ENCODE data around the gene SORCS2.
A peak's percentile ranks its signal among the peaks of the same experiment; 100 is the strongest.

Gene SORCS2

DNA sequence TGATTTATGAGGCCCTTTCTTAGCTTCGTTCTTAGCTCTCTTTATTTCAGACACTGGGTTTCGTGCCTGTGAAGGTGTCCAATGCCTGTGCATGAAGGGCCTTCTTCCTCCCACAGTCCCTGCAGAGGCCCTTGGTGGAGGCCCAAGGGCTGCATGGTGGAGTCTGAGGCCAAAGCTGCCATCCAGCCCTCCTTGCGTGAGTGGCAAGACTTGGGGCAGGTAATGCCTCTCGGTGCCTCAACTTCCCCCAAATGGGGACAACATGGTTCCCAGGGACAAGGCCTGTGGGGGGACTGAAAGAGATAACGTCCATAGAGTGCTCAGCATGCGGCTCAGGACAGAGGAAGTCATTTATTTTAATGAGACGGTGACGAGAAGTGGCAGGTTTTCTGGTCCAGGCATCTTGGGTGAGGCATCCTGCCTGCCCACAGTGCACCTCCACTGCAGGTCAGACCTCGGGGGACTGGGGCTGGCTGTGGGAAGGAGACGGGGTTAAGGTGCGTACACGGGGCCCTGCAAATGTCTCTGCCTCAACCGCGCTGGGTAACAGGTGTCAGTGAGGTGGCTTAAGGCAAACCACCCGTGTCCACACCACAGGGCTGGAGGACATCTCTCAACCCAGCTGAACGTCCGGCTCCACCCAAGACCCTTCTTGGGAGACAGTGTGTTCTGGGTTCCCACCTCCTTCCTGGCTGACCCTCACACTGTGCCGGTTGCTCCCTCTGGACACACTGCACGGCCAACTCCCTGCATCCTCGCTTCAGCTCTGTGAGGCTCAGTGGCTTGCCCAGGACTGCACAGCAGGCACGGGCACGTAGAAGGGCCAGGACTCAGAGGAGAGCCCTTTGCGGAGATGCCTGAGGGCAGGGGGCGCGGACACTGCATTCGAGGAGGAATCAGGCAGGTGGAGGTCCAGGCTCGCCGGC is 191.9 kb downstream of the SORCS2 start:
- peak in 1 of 2 donors; percentile 10 for DNase-seq

DNA sequence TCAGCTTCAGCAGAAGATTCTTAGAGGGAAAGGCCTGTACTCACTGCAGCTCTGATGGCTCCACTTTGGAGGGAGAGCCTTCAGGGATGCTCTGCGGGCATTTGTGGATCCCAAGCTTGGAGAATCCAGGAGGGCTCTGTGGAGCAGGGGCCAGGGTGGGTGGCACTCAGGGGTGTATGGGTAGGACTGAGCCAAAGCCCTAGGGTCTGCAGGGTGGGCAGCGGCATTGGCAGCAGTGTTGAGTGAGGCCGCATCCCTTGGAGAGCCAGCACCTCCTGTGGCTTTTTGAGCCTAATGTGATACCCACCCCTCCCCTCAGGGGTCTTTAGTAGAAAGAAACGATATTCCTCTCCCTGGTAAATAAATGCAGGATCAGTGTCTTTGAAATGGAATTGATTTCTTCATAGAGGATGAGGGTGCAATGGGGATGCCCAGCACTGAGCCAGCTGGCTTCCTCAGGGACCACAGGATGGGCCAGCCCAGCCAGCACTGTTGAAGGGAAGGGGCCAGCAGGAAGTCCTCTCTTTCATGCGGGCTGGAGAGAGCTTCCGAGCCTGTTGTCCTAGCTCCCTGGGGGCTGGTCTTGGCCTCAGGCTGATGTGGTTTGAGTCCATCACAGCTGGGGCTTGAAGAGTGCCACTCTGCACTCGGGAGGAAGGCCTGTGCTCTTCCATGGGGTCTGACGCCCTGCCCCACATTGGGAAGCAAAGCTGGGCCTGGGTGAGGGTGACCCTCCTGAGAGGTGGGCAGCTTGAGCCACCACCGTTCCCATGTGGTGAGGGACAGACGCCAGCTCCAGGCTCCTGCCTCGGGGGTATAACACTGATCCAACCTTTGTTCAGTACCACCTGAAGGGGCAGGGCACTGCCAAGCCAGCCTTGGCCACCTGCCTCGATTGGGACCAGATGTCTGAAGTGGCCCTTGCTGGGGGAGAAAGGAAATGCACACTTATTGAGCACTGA is 192.9 kb downstream of the SORCS2 start:
- DNase-seq: peak in 1 of 2 donors; percentile 1

DNA sequence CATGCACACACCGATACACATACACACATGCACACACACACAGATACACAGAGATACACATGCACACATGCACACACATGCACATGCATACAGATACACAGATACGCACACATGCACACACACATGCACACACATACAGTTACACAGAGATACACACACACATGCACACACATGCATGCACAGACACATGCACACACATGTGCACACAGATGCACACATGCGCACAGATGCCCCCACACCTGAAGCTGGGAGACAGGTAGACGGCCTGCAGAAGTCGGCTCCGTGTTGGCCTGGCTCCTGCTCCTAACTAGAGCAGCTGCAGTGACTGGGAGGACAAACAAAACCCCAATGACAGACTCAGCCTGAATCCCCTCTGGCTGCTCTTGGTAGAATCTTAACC is 195.6 kb downstream of the SORCS2 start:
- no peak for DNase-seq

DNA sequence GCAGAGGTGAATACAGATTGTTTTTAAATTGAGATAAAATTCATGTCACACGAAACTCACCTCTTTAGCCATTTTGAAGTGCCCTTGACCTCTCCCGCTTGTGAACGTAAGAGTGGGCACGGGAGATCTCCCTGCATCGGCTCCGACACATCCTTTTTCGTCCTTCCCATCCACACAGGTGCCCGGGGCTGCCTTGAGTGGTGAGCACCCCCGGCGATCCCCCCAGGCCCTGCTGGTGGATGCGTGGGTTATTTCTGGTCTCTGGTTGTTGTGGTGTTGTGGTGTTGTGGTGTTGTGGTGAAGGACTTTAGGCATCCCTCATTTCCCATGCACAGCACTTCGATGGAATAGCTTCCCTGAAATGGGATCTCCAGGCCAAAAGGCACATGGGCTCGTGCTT is 196.3 kb downstream of the SORCS2 start:
- peak in 1 of 2 donors; percentile 9 for DNase-seq

DNA sequence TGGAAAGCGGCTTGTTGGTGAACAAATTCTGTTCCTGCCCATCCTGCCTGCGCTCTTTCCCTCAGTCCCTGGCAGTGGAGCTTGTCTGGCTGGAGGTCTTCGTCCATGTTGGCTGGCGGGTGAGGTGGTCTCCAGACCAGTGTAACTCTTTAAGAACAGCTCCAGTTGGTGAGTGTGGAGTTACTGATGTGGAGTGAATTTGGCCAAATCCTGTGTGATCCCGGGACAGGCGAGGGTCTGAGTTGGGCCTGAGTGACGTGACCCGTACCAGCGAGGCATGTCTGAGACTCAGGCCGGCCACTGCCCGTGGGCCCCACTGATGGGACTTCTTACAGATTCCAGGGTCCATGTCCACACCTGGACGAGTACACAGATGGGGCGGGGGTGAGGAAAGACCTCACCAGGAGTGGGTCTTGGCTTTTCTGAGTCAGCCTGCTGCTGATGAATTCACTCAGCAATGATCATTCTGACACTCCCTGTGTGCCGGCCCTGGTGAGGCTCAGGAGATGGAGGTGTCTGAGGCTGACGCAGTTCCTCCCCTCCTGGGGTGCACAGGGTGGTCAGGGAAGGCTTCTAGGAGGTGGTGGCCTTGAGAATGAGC is 196.9 kb downstream of the SORCS2 start:
- DNase-seq: peak in 1 of 2 donors; percentile 8

DNA sequence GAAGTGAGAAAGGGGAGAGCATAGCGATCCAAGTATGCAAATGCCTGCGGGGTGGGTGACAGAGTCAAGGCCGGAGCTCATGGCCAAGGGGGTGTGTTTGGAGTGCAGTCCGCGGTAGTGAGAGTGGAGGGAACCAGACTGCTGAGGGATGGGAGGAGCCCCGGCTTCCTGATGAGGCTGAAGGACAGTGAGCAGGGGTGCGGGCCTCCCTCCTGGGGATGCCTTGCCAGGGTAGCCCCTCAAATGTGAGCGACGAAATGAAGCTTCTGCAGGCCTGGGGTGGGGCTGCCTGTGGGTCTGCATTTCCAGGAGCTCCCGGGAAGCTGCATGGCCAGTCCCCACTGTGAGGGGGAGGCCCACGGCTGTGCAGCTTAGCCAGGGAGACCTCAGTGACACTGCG is 197.4 kb downstream of the SORCS2 start:
- DNase-seq: no peak

DNA sequence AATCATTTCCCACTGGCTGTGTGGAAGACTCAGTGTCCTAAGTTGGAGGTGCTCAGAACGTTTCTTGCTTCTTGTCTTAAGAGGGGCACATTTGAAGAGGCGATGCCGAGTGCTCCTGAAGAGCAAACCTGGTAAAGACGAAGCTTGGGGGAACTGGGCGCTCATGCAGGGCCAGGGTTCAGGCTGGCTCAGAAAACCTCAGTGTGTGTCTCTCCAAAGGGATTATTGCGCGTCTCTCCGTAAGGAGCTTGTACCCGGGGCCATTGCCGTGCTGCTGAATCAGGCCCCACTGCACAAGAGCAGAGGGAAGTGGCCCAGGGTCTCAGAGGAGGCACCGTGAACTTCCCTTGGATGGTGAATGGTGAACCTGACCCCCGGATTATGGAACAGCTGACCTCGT is 198.0 kb downstream of the SORCS2 start:
- DNase-seq: no peak

DNA sequence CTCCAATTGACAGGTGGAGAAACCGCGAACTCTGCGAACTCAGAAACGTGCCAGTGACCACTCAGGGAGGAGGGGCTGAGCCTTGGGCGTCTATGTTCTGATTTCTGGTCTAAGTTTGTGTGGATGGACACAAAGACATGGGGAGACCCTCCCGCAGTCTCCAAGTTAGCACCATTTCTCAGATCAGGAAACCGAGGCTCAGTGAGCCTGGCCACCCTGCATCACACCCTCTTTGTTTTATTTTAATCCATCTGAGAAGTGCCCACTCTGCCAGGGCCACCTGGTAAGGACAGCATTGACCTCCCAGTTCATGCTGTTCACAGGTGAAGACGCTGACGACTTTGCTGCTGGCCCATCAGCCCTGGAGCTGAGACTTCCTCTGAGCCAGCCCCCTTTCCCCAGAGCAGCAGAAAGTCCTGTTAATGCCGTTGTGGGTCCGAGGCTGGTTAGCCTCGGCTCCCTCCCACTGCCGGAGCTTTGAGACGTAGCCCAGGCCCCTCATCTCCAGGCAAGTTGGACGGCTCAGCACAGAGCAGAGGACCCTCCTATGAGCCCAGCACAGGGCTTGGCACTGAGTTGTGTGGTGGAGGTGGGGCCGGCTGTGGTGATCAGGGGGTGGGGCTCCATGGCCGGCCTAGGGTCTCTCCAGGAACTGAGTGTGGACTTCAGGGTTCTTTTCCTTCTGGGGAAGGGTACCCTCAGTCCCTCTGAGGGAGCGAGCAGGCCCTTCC is 198.7 kb downstream of the SORCS2 start:
- no peak for DNase-seq

DNA sequence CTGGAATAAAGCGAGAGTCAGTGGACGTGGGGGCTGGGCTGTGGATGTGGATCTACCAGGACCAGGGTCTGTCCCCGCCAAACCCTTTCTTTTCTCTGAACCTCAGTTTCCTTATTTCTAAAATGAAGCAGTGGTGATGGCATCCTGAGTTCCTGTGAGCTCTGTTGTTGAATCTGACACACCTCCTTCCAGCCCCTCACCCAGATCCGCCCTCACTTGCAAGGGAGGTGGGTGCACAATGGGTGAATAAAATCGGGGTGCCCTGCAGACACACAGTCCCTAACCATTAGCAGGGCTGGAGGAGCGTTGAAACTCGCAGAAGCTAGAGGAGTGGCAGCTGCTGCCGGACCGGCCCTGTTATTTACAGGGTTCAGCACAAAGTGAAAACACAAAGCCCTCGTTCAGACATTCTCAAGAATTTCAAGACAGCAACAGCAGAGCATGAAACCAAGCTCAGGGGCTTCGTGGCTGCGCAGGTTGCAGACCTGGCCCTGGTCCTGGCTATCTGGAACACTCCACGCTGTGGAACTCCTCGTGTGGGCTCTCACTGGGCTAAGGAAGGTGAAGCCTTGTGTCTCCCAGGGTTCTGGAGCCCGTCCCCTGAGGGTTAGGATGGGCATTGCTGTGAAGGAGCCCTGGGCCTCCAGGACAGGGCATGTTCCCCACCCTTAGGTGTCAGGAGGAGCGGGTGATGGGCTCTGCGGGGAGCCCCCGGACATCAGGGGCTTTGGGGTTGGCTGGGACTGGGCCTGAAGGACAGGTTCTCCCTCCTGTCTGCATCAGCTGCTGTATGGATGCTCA is 199.5 kb downstream of the SORCS2 start:
- peak in 1 of 2 donors; percentile 13 for DNase-seq

DNA sequence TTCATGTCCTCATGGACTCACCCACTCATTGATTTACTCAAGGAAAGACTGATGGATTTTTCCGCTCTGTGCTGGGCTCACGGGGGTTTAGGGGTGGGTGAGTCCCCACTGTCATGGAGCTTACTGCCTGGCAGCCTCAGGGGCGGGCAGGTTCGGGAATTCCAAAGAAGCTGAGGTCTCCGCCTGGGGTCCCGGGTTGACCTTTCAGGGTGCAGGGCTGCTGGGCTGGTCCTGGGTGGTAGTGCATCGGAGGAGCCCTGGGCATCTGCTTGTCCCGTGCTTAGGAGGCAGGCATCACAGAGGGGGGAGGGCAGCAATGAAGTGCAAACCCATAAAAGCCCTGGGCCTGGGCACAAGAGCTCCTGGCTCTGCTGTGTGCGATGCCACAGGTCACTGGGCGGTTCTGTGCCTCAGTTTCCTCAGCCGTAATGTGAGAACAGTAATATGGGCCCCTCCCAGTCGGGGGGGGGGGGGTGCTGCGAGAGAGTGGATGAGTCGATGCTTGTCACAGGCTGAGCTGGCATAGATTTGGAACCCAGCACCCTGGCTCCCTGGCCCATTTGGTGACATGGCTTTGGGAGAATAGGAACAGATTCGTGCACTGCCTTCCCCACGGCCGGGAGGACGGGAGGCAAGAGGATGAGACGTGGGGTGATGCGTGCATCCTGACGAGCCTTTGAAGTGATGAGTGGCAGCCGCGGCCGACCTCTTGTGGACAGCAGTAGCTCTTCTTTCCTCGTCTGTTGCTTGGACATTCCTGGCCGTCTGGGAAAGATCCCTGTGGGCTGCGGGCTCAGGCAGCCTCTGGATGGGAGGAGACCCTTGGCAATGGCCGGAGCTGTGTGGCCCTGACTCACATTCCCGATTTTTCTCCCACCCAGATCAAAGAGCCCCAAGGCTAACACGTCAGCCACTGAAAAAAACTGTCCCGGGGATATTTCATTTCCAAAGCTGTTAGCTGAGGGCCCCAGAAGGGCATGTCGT is 200.4 kb downstream of the SORCS2 start:
- DNase-seq: peak in 1 of 2 donors; percentile 11

DNA sequence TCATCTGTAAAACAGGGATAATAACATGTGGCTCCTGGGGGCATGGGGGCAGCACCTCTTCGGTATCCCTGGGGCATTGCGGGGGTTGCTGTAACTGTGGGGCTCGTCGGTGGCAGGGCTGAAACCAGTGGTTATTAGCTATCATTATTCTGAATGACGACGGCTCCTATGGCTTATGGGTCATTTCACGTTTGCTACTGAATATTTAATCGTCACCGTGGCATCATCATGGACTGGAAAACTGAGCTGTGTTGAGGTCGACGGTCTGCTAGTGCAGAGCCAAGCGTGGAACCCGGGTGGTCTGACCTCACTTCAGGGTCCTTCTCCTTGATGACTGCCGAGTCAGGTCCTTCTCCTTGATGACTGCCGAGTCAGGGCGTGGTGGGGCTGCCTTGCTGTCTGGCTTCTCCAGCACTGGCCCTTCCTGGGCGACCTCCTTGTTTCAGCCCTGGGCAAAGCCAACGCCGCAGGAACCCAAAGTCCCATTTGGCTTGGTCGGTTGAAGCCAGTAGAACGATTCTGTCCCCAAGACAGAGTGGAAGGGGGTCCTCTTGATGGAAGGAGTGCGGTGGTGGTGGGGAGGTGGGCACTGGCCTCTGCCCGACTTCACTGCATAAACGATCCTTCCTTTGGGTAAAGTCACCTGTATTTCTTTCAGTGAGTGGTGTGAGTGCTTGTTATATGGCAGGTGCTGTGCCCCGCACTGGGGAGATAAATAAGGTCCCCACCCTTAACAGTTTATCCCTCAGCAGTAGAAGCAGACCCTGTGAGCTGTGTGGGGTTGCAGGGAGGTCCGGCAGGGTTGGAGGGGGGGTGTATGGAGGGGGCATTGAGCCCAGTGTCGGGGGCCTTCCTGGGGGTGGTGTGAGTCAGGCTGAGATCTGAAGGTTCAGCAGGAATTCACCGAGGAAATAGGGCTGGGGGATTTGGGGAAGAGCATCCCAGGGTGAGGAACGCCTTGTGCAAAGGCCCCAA is 201.6 kb downstream of the SORCS2 start:
- peak in 1 of 2 donors; percentile 9 for DNase-seq

DNA sequence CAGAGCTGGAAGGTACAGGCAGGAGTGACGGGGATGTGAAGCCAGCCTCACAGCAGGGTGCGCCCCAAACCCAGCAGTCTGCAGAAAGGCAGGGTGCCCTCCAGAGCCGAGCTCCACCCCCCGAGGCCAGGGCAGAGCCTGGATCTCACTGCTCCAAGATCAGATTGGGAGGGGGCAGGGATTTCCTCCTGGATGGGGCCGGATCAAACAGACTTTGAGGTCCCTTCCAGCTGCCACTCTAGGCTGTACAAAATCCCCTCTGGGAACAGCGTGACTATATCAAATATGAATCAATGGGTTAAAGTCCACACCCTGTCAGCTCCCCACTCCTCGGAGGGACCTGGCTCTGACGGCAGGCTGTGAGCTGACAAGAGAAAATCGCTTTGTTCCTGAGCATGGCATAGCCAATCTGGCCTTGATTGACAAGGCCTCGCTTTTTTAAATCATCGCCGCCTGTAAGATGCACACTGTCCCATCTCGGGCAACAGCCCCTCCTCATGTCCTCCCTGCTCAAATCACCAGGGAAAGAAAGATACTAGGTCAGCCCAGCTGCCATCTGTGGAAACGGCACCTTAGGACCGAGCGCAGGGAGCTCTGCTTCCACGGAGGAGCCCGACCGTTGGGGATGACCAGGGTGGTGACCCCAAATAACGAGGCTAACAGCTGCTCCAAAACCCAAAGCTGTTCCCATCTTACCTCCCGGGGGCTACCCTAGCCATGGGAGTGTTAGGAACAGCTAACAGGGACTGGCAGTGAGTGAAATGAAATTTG is 202.5 kb downstream of the SORCS2 start:
- DNase-seq: peak in 1 of 2 donors; percentile 9

DNA sequence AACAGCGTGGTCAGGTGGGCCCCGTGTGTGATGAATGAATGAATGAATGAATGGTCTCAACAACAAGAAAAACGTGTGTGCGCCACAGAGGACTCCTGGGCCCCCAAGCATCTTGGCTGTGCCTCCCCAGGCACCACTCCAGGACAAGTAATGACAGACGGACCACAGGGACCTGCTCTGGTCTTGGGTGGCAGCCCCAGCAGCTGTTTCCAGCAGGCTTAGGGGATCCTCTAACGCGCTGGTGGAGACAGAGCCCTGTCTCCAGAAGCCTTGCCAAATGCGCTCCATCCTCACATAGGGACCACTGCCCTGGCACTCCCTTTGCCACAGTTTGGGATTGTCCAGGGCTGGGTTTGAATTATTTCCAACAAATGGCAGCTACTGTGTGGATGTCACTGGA is 203.3 kb downstream of the SORCS2 start:
- no peak for DNase-seq

DNA sequence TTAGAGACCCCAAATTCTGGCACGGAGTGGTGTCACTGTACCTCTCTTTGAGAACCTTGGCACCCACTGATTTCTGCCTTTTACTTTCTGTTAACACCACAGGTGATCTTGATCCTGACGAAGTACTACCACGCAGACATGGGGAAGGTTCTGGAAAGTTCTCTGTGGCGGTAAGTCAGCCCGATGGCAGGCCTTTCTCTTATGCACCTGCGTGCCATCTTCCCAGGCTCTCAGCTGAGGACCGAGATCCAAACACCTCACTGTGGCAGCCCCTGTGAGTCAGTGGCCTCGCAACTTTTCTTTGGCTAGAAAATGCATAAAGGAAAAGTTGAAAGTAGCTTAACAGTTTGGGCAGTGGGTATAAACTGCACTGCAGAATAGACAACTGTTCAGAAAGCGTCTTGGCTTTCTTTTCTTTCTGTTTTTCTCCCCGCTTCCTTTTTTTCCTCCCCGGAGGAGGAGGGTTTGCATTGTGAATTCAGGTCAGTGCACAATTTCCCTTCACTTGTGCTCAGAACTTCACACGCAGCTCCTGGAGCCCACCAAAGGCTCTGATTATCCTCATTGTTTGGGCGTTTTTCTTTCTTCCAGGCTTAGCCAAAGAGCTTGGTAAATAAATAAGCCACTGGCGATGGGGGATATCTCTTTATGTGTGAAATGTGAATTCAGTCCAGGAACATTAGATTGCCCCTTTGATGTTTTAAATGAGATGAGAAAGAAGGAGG is 204.0 kb downstream of the SORCS2 start:
- no peak for DNase-seq

DNA sequence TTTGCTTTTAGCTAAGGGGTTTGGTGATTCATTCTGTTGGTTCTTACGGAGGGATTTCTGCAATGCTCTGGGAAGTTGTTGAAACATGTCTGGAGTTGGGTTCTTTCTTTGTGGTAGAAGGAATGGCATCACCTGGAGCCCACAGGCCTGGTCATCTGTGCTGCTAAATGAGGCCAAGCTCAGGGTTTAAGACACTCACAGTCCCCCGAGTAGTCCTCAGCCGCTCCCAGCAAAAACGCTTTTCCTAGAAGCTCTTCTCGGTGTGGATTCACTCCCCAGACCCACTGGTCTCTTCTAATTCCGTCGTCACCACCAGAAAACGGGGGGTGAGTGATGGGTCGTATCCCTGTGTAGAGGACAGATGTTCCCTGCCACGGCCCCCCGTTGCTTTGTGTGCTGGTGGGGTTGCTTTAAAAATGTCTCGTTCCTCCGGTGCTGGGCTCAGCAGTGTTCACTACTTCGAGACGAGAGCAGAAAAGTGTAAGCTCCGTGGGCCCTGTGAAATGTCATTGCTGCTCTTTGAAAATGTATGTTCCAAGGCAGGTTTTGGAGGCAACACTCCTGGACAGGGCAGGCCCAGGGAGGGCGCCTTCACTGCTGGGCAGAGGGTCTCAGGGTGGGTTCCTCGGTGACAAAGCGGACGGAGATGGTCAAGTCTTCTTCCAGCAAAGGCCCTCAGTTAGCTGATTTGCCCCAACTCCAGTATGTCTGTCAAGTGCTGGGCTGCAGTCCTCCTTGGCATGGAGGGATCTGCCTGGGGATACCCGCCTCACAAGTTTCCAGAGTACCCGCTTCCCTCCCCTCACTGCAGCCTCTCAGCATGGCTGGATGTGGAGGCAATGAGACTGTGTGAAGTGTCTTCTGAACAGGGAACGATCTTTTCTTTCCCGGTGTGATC is 205.1 kb downstream of the SORCS2 start:
- peak in 1 of 2 donors; percentile 6 for DNase-seq

DNA sequence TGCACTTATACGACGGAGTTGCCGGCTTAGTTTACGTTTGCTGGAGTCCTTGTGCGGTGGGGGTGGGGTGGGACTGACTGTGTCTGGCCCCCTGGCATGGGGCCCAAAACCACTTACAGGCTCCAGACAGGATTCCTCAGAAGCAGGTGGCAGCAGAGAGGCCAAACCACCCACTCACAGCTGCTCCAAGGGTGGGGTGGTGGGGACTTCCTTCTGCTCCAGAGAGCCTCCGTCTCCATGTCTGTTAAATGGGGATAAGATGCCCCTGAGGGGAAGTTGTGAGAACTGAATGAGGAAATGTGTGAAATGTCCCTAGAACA is 205.7 kb downstream of the SORCS2 start:
- no peak for DNase-seq
